Activated gamma-delta T cell treated with Interleukin-2 at 50 U/mL for 16 hours (primary cell): Measurements from ENCODE around the gene TBC1D4.
"Not testable (repeated sequence)": the region's sequence is repeated elsewhere in the genome, so short reads cannot be mapped to it uniquely, and the experiment has no call there.

Experiments
- DNase-seq: peaks from one replicate; pipeline ENCODE4 v3.0.0-alpha.2; 2020

TBC1D4 gene

DNA sequence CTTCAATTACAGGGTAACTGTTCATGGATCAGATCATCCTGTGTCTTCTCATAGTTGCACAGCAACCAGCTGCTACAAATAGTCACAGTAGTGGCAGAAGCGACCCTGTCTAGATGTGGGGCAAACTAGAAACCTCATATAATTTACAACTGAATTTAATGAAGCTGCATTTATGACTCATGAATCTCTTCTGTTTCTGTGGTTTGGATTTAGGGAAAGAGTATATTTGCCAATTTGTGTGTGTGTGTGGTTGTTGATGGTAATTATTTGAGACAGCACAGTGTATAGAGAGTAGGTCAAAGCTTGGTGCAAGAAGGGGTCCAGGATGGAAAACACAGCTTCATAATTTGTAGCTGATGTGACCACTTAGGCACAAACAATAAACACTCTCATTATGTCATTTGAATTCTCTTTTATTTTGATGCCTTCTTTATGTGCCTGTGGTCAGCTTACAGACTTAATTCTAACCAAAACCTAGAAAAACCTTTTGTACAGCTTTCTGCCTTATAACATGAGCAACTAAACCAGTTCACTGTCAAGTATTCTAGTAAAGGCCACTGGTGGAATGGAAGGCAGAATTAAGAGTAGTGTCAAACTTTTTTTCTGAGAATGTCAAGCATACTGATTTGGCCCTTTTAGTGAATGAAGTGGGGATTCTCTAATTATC is 218.1 kb downstream of the TBC1D4 start:
- no peak for DNase-seq

DNA sequence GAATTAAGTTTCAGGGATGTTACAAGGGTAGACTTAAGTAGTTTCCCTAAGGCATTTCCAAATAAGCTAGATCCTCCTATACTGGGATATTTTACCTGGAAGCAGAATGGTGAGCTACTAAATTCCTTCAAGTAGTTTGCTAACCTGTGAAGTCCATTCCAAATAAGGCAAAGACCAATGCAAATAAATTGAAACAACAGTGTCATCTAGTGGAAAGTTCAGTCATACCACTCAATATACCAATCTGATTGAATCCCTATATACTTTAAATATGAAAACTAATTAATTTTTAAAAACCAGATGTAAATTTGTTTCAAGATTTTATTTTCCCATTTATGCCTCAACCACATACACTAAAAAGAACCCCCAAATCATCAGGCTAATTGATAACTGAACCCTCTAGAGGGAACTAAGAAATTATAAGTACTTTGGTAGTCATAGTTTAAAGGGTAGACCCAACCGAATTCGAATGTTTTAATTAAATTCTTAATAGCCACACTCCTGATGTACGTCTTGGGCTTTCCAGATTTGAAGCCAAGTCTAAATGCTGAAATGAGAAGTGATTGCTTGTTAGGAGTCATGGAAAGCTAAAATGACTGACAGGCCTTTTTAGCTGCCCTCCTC is 223.7 kb downstream of the TBC1D4 start:
- DNase-seq: no peak

DNA sequence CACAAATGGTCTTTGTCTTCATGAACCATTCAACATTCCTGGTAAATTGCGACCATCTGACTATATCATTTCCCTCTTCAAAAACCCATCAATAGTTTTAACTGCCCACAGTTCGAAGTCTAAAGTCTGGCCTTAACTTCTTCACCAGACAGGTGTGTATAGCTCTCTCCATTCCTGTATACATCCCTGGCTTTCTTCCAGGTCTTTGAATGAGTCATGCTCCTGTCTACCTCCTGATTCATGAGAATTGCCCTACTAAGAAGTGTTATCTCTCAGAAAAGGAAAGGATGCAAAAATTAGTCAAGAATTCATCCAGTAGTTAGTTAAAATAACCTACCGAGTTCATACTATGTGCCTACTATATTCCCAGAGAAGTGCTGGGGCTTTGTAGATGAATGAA is 225.0 kb downstream of the TBC1D4 start:
- no peak for DNase-seq

DNA sequence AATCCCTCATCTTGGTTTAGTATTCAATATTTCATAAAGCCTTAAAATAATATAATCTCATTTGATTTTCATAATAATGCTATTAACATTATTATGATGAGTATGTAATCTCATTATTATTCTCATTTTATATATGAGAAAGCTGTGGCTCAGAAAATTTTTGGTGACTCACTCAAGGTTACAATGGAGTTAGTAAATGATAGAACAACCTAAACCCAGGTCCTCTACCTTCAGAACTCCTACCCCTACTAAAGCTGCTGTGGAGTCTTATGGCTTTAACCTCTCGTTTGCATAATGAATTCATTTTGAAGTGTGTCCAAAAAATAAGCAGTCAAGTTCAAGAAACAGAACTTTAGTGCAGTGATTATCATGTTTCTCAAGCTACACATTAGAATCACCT is 226.3 kb downstream of the TBC1D4 start:
- no peak for DNase-seq

DNA sequence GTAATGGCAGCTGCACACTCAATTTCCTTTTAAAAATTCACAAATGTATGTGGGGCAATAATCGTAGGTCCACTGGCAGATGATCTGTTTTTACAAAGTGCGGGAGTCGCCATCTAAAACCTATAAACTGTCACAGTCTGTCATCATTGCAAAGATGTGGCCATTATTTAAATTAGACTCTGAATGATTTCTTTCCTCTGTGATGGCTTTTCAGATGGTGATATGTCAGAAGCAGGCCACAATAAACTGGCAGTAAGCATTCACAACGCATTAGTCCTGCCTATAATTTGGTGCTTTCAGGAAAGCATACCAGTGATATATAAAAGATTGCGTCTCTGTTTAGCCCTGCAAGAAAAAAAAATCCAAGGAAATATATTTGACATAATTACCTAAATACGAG is 226.8 kb downstream of the TBC1D4 start:
- no peak for DNase-seq

DNA sequence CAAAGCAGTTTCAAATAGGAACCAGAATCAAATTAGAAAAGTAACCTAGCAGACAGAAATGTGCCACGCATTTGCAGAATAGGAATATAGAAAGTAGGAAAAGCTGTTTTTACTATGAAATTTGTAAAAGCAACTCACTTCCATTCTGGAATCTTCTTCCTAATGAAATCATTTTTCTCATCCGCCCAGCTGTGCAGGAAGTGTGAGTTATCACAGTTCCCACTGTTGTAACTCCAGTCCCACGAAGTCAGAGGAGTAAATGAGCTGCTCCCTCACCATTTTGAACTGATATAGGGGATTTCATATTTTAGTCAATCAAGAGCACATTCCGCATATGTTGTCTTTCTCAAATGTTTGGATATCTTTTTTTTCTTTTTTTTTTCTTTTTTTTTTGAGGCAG is 230.8 kb downstream of the TBC1D4 start:
- DNase-seq: no peak

DNA sequence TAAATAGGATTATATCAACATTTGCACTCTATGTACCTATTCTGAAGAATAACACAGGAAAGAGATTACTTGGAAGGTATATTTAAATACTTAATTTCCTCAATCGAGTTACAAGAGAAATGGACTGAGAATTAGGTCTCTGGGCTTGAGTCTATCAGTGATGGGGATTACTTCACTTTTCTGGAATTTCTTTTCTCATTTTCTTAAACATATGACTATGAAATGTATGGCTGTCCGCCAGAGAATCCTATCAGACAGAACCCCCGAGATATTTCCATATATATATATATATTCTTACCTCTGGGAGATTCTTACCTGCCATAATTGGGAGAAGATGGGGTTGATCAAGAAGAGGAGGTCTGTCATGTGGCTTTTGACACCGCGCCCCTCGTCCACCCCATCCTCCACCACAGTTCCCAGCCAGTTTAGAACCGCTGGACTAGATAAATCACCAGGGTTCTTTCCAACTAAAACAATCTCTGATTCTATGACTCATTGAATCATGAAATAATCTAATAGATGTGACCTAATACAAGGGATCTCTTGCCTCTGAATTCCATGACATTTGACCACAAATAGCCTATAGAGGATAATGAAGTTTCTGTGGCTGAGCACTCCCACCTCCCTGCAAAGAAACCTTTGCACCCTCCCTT is 231.3 kb downstream of the TBC1D4 start:
- DNase-seq: no peak

DNA sequence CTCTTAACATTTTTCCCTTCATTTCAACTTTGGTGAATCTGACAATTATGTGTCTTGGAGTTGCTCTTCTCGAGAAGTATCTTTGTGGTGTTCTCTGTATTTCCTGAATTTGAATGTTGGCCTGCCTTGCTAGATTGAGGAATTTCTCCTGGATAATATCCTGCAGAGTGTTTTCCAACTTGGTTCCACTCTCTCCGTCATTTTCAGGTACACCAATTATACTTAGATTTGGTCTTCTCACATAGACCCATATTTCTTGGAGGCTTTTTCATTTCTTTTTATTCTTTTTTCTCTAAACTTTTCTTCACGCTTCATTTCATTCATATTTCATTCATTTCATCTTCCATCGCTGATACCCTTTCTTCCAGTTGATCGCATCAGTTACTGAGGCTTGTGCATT is 236.4 kb downstream of the TBC1D4 start:
- DNase-seq: not testable (repeated sequence)

DNA sequence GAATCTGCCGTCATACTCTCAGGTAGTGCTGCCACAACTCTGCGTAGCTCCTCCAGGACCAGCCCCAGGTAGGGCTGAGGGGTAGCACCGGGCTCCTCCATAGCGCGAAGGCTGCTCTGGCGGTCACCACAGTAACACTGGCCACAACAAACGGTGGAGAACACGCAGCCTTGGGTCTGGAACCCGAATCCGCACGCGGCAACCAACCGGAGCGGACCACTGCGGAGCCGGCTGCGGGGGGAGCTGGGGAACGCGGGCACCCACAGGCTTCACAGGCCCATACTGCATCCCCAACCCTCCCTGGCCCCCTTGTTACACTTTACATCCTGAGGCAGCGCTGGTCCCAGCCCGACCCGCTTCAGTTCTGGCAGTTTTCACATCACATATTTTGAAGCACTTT is 241.7 kb downstream of the TBC1D4 start:
- not testable (repeated sequence) for DNase-seq

DNA sequence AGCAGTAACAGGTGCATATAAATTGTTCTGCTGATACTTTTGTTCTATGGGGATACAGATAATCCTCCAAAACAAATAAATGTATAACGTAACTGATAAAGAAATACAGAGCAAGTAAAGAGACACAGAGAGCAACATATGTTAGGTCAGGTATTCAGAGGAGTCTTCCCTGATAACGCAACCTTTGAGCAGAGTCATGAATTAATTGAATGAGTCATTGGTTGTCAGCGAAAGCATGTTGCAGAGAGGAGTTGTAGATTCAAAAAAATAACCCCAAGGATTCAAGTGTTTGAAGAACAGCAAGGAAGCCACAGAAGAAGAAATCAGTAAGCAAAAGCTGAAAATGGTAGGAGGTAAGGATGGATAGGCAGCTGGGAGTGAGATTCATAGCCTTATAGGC is 245.2 kb downstream of the TBC1D4 start:
- no peak for DNase-seq
